Measurements from ENCODE around the gene MT1A.

Gene MT1A

GRCh38 chr16:56679078-56679730 is 40.7 kb downstream of the MT1A start:
- DNase-seq (ENCODE audit: low read depth in 2 of 2): no peak

- no peak for DNase-seq (ENCODE audit: low read depth in 2 of 2)
Measured at GRCh38 chr16:56679818-56680217, 41.4 kb downstream of the MT1A start.

- peak; percentile 89 for DNase-seq (ENCODE audit: low read depth in 2 of 2)
Measured at GRCh38 chr16:56681939-56682702, 43.7 kb downstream of the MT1A start, which contains the start of gene MT1X. TSS of gene MT1X (plus strand) at chr16:56682470. CDS start at chr16:56682541, 71 bp downstream.

GRCh38 chr16:56682703-56683397 is 44.4 kb downstream of the MT1A start:
- no peak for DNase-seq (ENCODE audit: low read depth in 2 of 2)

- no peak for DNase-seq (ENCODE audit: low read depth in 2 of 2)
Measured at GRCh38 chr16:56683424-56684172, 45.1 kb downstream of the MT1A start.

- no peak for DNase-seq (ENCODE audit: low read depth in 2 of 2)
Measured at GRCh38 chr16:56684256-56684925, 45.9 kb downstream of the MT1A start.

GRCh38 chr16:56684926-56685590 is 46.6 kb downstream of the MT1A start:
- no peak for DNase-seq (ENCODE audit: low read depth in 2 of 2)

- DNase-seq (ENCODE audit: low read depth in 2 of 2): no peak
Measured at GRCh38 chr16:56686758-56687157, 48.3 kb downstream of the MT1A start.

- DNase-seq (ENCODE audit: low read depth in 2 of 2): no peak
Measured at GRCh38 chr16:56688762-56689161, 50.3 kb downstream of the MT1A start.

GRCh38 chr16:56689171-56689570 is 50.7 kb downstream of the MT1A start:
- DNase-seq (ENCODE audit: low read depth in 2 of 2): no peak

Measured in stimulated activated CD8-positive, alpha-beta memory T cell treated with anti-CD3 and anti-CD28 coated beads, Interleukin-2, amount 100 ng/mL, for 48 hours (primary cell).